Uterus (tissue), 4 donors: ENCODE results near the gene DEPDC5. TPM values are rescaled to one million over a fixed set of nuclear protein-coding genes. Genes with fewer than 3 reads are reported as not detected.
"Not testable (repeated sequence)": the region's sequence is repeated elsewhere in the genome, so short reads cannot be mapped to it uniquely, and the experiment has no call there.

Experiments
- DNase-seq, 2 donors: peaks; one replicate each; pipeline ENCODE4 v3.0.0-alpha.2; 2019 to 2020
- H3K27ac ChIP-seq, 2 donors: fragments of 200-600 bp; sonication (generic); 1 replicate in 1 of 2; 2 replicates in 1 of 2; pipeline ENCODE4 v1.5.1; 2016 to 2018
- H3K27me3 ChIP-seq, 2 donors: fragments of 200-600 bp; sonication (generic); one replicate each; pipeline ENCODE4 v1.5.1; 2018 to 2019; ENCODE audit warnings: control low read depth in 1 of 2
- H3K36me3 ChIP-seq, 2 donors: fragments of 200-600 bp; sonication (generic); one replicate each; pipeline ENCODE4 v1.5.1; 2019; ENCODE audit warnings: control low read depth in 1 of 2
- H3K4me1 ChIP-seq, 2 donors: fragments of 200-600 bp; sonication (generic); one replicate each; pipeline ENCODE4 v1.5.1; 2018 to 2019; ENCODE audit warnings: control low read depth in 1 of 2
- H3K4me3 ChIP-seq, 2 donors: fragments of 200-600 bp; sonication (generic); 1 replicate in 1 of 2; 2 replicates in 1 of 2; pipeline ENCODE4 v1.5.1; 2018 to 2019; ENCODE audit warnings: mild to moderate bottlenecking in 1 of 2
- H3K9me3 ChIP-seq, 2 donors: fragments of 200-600 bp; sonication (generic); one replicate each; pipeline ENCODE4 v1.5.1; 2019; ENCODE audit warnings: control low read depth in 1 of 2
- CTCF ChIP-seq, 4 experiments: fragments of 200-600 bp in 2 of 4; fragments of 450-650 bp in 2 of 4; sonication (generic) in 2 of 4; IDR thresholded peaks; one replicate each; pipeline ENCODE4 v1.5.1; 2016 to 2019; ENCODE audit warnings: antibody characterized with exemption in 4 of 4, mild to moderate bottlenecking in 2 of 4, moderate library complexity in 1 of 4
- POLR2A ChIP-seq, 2 donors: fragments of 450-650 bp; IDR thresholded peaks; one replicate each; pipeline ENCODE4 v1.6.1; 2016; ENCODE audit warnings: antibody characterized with exemption in 2 of 2, mild to moderate bottlenecking in 1 of 2, moderate library complexity in 1 of 2
- intact Hi-C: fragments of 100-400 bp; cut with DNase I; formaldehyde crosslinking; loops from one replicate; pipeline ENCODE4 v1.15.1; 2023; ENCODE audit warnings: low total_unique reads
- total RNA-seq, 4 donors: library from RNA; depleted of rRNA in 3 of 4; stranded (reverse); fragments of >200 nt in 3 of 4; gene quantifications; one replicate each; pipeline versions ENCODE4 v1.1.0 to v1.2.4, GENCODE V29; 2014 to 2023
- donor health status: DM: yes; HTN: yes; CAD: no.

DEPDC5 gene
- total RNA-seq, 4 donors from 2014 or later, result 9.1 to 180 (median 37.2) TPM

DNA sequence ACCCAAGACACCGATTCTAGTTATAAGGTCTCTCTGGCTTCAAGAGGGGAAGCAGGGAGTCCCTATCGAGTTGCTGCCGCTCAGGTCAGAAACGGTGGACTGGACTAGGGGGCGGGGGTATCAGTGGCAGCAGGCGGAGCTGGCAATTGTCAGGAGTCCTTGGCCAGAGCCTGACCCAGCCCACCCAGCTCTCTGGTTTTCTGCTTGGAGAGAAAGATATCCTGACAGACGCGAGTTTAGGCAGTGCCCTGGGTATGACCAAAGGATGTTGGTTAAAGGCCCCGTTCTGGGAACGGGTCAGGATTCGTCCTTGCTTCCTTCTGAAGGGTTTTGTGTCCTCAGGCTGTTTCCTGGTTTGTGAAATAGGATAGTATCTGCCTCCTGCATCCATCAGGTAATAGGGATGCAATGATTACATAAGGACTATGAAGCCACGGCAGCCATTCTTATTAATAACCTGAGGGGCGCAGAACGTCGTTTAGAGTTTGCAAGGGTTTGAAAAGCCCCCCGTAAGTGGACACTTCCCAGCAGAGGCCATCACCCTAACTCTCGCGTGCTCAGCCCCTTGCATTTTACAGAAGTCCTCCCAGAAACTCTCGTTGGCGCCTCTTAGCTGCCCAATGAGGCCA is 700 bp upstream of the DEPDC5 start:
- intact Hi-C loops, result no loop called here
- TF ChIP-seq CTCF (IDR thresholded peaks at IDR 0.05) (no peak), POLR2A (IDR thresholded peaks at IDR 0.05) (no peak)
- no peaks in the 10 kb centered on the region for H3K4me1 ChIP-seq
- H3K27me3 ChIP-seq, result no peaks in the 10 kb centered on the region
- peak overlapping the region; percentile 90 to 92 for H3K27ac ChIP-seq
- H3K36me3 ChIP-seq, result no peaks in the 10 kb centered on the region
- peak; percentile 28 to 45 for DNase-seq
- no peaks in the 10 kb centered on the region for H3K9me3 ChIP-seq
- peak overlapping the region; percentile 81 to 83 for H3K4me3 ChIP-seq

DNA sequence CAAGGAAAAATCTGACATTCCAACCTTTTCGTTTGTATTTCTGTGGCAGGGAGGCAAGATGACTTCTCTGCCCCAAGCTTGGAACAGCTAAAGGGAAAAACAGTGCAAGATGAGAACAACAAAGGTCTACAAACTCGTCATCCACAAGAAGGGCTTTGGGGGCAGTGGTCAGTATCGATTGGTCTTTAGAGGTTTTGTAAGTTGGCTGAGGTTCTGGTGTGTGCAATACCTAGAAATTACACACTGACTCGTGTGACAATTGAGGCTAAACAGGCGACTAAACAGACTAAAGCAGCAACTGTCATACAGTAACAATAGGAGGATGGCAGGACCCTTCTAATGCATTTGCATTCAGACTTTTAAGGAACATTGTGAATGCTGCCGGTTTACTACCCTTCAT is 994 bp downstream of the DEPDC5 start:
- intact Hi-C loops, result no loop called here
- Histone ChIP-seq H3K27ac (peak overlapping the region; percentile 90 to 92), H3K4me3 (peak overlapping the region in 1 of 2 donors; percentile 83), H3K36me3 (no peaks in the 10 kb centered on the region), H3K27me3 (no peaks in the 10 kb centered on the region), H3K4me1 (no peaks in the 10 kb centered on the region), H3K9me3 (no peaks in the 10 kb centered on the region)
- DNase-seq, result no peak
- TF ChIP-seq CTCF (IDR thresholded peaks at IDR 0.05) (no peak), POLR2A (IDR thresholded peaks at IDR 0.05) (no peak)

DNA sequence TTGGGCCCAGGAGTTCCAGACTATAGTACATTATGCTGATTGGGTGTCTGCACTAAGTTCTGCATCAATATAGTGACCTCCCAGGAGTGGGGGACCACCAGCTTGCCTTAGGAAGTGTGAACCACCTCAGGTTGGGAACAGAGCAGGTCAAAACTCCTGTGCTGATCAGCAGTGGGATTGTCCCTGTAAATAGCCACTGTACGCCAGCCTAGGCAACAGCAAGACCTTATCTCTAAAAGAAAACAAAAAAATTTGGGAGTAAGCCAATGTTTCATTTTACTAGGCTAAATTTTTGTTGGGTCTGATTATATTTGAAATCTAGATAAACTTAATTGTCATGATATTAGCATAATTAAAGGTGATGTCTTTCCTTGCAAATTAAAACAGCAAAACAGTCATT is 3.4 kb downstream of the DEPDC5 start:
- Histone ChIP-seq H3K4me1 (no peaks in the 10 kb centered on the region), H3K27ac (no peak overlapping the region), H3K27me3 (no peaks in the 10 kb centered on the region), H3K4me3 (no peak overlapping the region), H3K36me3 (no peaks in the 10 kb centered on the region), H3K9me3 (no peaks in the 10 kb centered on the region)
- intact Hi-C loops, result no loop called here
- no peak for TF ChIP-seq POLR2A (IDR thresholded peaks at IDR 0.05)
- TF ChIP-seq CTCF (IDR thresholded peaks at IDR 0.05), result no peak
- DNase-seq, result no peak

DNA sequence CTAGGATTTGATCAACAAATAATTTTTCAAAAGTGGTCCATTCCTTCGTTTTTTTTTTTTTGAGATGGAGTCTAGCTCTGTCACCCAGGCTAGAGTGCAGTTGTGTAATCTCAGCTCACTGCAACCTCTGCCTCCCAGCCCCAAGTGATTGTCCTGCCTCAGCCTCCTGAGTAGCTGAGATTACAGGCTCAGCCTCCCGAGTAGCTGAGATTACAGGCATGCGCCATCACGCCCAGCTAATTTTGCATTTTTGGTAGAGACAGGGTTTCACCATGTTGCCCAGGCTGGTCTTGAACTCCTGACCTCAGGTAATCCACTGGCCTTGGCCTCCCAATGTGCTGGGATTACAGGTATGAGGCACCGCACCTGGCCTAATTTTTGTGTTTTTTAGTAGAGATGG is 5.0 kb downstream of the DEPDC5 start:
- H3K4me3 ChIP-seq, H3K27me3 ChIP-seq, H3K27ac ChIP-seq, intact Hi-C loops, H3K9me3 ChIP-seq, H3K36me3 ChIP-seq, H3K4me1 ChIP-seq, DNase-seq: not testable (repeated sequence)

GRCh38 chr22:31764785-31765184 is 11.0 kb downstream of the DEPDC5 start:
- Histone ChIP-seq H3K9me3 (no peaks in the 10 kb centered on the region), H3K27ac (no peak overlapping the region), H3K4me1 (no peaks in the 10 kb centered on the region), H3K27me3 (no peaks in the 10 kb centered on the region), H3K4me3 (no peak overlapping the region), H3K36me3 (no peaks in the 10 kb centered on the region)
- intact Hi-C loops, result no loop called here
- TF ChIP-seq CTCF (IDR thresholded peaks at IDR 0.05), result no peak
- TF ChIP-seq POLR2A (IDR thresholded peaks at IDR 0.05), result no peak
- DNase-seq, result no peak
